HepG2 (cell line): ENCODE data around the gene NRSN2. TPM values are rescaled to one million over a fixed set of nuclear protein-coding genes. Genes with fewer than 3 reads are reported as not detected.

ENCODE experiments used
- AFF4 ChIP-seq: sonication (generic); formaldehyde crosslinking; IDR thresholded peaks from 2 replicates; pipeline ENCODE4 v1.4.0; 2020; ENCODE audit warnings: missing genetic modification reagents
- FOXA1 ChIP-seq, 2 experiments: fragments of 450-650 bp in 1 of 2; sonication (generic) in 1 of 2; formaldehyde crosslinking in 1 of 2; IDR thresholded peaks; 2 replicates each; pipeline versions ENCODE4 v1.4.0 to v1.6.1; 2016 to 2020; ENCODE audit warnings: missing genetic modification reagents in 1 of 2
- GATA4 ChIP-seq: sonication (generic); IDR thresholded peaks from 2 replicates; pipeline ENCODE4 v1.6.1; 2016; ENCODE audit warnings: antibody characterized with exemption, low read depth, borderline replicate concordance
- NCOA2 ChIP-seq: sonication (generic); formaldehyde crosslinking; IDR thresholded peaks from 2 replicates; pipeline ENCODE4 v1.8.0; 2022; ENCODE audit warnings: inconsistent platforms
- NR2F6 ChIP-seq, 2 experiments: IDR thresholded peaks; 2 replicates each; pipeline ENCODE4 v1.6.1; 2016; ENCODE audit warnings: antibody characterized with exemption in 1 of 2, mild to moderate bottlenecking in 1 of 2
- SMAD3 ChIP-seq: sonication (generic); formaldehyde crosslinking; IDR thresholded peaks from 2 replicates; pipeline ENCODE4 v1.4.0; 2020; ENCODE audit warnings: missing genetic modification reagents
- SMYD3 ChIP-seq: sonication (generic); formaldehyde crosslinking; IDR thresholded peaks from 2 replicates; pipeline ENCODE4 v1.8.1; 2023; ENCODE audit warnings: mild to moderate bottlenecking, missing genetic modification reagents
- SSRP1 ChIP-seq: IDR thresholded peaks from 2 replicates; pipeline ENCODE4 v1.6.1; 2016; ENCODE audit warnings: control low read depth
- TEAD2 ChIP-seq: sonication (generic); formaldehyde crosslinking; IDR thresholded peaks from 2 replicates; pipeline ENCODE4 v1.9.0; 2021; ENCODE audit warnings: missing genetic modification reagents
- ZNF121 ChIP-seq: sonication (generic); formaldehyde crosslinking; IDR thresholded peaks from 2 replicates; pipeline ENCODE4 v1.5.0; 2020; ENCODE audit warnings: mild to moderate bottlenecking, missing genetic modification reagents
- polyA plus RNA-seq, 8 experiments: library from polyadenylated mRNA; depleted of rRNA in 3 of 8; stranded (reverse) in 7 of 8; unstranded in 1 of 8; fragments of >200 nt; fragmentation: Illumina TruSeq in 4 of 8; extraction: Trizol in 4 of 8; gene quantifications; 2 replicates each; pipeline versions ENCODE4 v1.2.1 to v1.2.3, GENCODE V29; 2011 to 2016; ENCODE audit warnings: low read depth in 4 of 8, missing spikeins in 1 of 8, mixed read lengths in 1 of 8; ENCODE audit not compliant: insufficient read depth in 1 of 8
- total RNA-seq, 5 experiments: library from RNA; depleted of rRNA; stranded (reverse); fragments of >200 nt; fragmentation: Illumina TruSeq; extraction: Trizol; gene quantifications; 2 replicates each; pipeline ENCODE4 v1.2.3, GENCODE V29; 2016; ENCODE audit warnings: low read depth in 1 of 5
- TF ChIP-seq, protein P1 (sequence below), 2 experiments: sonication (generic) in 1 of 2; formaldehyde crosslinking in 1 of 2; IDR thresholded peaks; 2 replicates each; pipeline versions ENCODE4 v1.5.1 to v1.6.1; 2011 to 2020; ENCODE audit warnings: borderline replicate concordance in 1 of 2, low read depth in 1 of 2, low read length in 1 of 2, mild to moderate bottlenecking in 1 of 2, missing genetic modification reagents in 1 of 2, moderate library complexity in 1 of 2
- TF ChIP-seq, protein P2 (sequence below): sonication (generic); formaldehyde crosslinking; IDR thresholded peaks from one replicate; pipeline ENCODE4 v1.5.1; 2020; ENCODE audit warnings: mild to moderate bottlenecking, missing genetic modification reagents; ENCODE audit errors: not compliant biosample characterization

The NRSN2 gene
- total and polyA plus RNA-seq, 2 of the 13 experiments (the other 11 are each of a cell fraction or from before 2014, with no cell fraction given) = 32.3 to 49.4 TPM

DNA sequence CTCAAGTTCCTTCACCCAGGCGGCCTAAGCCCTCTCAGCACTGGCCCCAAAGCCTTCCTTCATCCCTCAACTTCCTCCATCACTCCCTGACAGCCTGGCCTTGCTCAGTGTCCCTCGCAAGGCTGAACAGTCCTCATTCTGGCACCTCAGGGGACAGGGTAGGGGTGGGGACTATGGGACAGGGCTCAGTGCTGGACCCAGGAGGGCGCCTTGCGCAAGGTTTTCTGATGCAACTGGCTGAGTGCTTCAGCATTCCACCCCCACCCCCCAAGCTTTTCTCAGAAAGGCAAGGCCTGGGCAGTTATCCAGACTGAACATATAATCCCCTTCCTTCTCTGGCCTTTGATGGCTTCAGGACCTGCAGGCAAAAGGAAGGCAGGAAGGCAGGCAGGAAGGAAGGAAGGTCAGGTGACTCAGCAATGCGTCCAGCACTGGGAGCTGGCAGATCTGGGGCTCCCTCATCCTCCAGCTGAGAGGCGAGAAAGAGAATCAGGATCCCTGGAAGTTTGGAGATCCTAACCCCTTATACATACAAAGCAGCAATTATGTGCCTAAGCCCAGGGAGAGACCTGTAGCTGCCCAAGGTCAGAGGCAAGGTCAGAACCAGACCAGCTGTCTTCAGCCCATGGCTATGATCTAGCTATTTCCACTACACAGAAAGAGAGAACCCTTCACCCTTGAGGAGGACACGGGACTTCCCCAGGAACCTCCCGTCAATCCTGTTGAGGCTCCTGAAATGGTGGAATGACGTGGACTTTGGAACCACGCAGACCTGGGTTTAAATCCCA, 25.0 kb downstream of the NRSN2 start (continued):
- TF ChIP-seq, protein P1, sequence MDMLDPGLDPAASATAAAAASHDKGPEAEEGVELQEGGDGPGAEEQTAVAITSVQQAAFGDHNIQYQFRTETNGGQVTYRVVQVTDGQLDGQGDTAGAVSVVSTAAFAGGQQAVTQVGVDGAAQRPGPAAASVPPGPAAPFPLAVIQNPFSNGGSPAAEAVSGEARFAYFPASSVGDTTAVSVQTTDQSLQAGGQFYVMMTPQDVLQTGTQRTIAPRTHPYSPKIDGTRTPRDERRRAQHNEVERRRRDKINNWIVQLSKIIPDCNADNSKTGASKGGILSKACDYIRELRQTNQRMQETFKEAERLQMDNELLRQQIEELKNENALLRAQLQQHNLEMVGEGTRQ (IDR thresholded peaks at IDR 0.05; ENCODE audit: low read depth, low read length) = peak; percentile 55
- TF ChIP-seq, protein P1 (CRISPR knock-in tag; IDR thresholded peaks at IDR 0.05; ENCODE audit: borderline replicate concordance) = peak; percentile 81; the same call in 1 of the 2 replicates
- TF ChIP-seq SSRP1 (CRISPR knock-in tag) (peak; percentile 98), TEAD2 (CRISPR knock-in tag) (0 out of 2 replicates have a peak, but pooled peaks have one; percentile 17), GATA4 (peak; percentile 71), SMAD3 (CRISPR knock-in tag) (peak; percentile 94), ZNF121 (peak; percentile 99), AFF4 (peak; percentile 92), SMYD3 (CRISPR knock-in tag) (no peak; the same call in 1 of the 2 replicates), FOXA1 (IDR thresholded peaks at IDR 0.05) (no peak), FOXA1 (CRISPR knock-in tag; IDR thresholded peaks at IDR 0.05) (peak; percentile 66; the same call in 1 of the 2 replicates), NR2F6 (IDR thresholded peaks at IDR 0.05) (peak; percentile 89), NR2F6 (CRISPR knock-in tag; IDR thresholded peaks at IDR 0.05) (peak; percentile 88), NCOA2 (CRISPR knock-in tag) (peak; percentile 97)
- TF ChIP-seq, protein P2, sequence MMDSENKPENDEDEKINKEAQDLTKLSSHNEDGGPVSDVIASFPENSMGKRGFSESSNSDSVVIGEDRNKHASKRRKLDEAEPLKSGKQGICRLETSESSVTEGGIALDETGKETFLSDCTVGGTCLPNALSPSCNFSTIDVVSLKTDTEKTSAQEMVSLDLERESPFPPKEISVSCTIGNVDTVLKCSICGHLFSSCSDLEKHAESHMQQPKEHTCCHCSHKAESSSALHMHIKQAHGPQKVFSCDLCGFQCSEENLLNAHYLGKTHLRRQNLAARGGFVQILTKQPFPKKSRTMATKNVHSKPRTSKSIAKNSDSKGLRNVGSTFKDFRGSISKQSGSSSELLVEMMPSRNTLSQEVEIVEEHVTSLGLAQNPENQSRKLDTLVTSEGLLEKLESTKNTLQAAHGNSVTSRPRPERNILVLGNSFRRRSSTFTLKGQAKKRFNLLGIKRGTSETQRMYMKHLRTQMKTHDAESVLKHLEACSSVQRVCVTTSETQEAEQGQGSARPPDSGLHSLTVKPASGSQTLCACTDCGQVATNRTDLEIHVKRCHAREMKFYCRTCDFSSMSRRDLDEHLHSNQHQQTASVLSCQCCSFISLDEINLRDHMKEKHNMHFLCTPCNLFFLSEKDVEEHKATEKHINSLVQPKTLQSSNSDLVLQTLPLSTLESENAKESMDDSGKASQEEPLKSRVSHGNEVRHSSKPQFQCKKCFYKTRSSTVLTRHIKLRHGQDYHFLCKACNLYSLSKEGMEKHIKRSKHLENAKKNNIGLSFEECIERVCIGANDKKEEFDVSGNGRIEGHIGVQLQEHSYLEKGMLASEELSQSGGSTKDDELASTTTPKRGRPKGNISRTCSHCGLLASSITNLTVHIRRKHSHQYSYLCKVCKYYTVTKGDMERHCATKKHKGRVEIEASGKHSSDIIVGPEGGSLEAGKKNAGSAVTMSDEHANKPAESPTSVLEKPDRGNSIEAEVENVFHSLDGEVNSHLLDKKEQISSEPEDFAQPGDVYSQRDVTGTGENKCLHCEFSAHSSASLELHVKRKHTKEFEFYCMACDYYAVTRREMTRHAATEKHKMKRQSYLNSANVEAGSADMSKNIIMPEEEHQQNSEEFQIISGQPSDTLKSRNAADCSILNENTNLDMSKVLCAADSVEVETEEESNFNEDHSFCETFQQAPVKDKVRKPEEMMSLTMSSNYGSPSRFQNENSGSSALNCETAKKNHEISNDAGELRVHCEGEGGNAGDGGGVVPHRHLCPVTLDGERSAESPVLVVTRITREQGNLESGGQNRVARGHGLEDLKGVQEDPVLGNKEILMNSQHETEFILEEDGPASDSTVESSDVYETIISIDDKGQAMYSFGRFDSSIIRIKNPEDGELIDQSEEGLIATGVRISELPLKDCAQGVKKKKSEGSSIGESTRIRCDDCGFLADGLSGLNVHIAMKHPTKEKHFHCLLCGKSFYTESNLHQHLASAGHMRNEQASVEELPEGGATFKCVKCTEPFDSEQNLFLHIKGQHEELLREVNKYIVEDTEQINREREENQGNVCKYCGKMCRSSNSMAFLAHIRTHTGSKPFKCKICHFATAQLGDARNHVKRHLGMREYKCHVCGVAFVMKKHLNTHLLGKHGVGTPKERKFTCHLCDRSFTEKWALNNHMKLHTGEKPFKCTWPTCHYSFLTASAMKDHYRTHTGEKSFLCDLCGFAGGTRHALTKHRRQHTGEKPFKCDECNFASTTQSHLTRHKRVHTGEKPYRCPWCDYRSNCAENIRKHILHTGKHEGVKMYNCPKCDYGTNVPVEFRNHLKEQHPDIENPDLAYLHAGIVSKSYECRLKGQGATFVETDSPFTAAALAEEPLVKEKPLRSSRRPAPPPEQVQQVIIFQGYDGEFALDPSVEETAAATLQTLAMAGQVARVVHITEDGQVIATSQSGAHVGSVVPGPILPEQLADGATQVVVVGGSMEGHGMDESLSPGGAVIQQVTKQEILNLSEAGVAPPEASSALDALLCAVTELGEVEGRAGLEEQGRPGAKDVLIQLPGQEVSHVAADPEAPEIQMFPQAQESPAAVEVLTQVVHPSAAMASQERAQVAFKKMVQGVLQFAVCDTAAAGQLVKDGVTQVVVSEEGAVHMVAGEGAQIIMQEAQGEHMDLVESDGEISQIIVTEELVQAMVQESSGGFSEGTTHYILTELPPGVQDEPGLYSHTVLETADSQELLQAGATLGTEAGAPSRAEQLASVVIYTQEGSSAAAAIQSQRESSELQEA = no peak
